A549 (cell line): ENCODE results near the gene PGA3. TPM values are rescaled to one million over a fixed set of nuclear protein-coding genes. Genes with fewer than 3 reads are reported as not detected.

Source experiments
- ATAC-seq, 2 experiments: fragments of 200-7000 bp in 1 of 2; fragments of >200 bp in 1 of 2; cut with Nextera tagmentation in 1 of 2; cut with Tn5 transposase in 1 of 2; 3 replicates each; pipeline versions ENCODE4 v1.8.0 to v1.9.1; 2018 to 2020; ENCODE audit warnings: mild to moderate bottlenecking in 1 of 2, moderate library complexity in 1 of 2
- CTCF ChIA-PET: fragments of 300-600 bp; sonication (Branson Sonifier 250); formaldehyde crosslinking; extraction: SDS; loops from one replicate; lab custom pipeline; 2021; ENCODE audit warnings: antibody characterized with exemption, inconsistent platforms; lab: Yijun Ruan, JAX
- POLR2A ChIA-PET: fragments of 350-600 bp; formaldehyde crosslinking; extraction: SDS; loops from one replicate; lab custom pipeline; 2021; ENCODE audit warnings: antibody characterized with exemption, inconsistent platforms; lab: Yijun Ruan, JAX
- DNase-seq, 2 experiments: peaks; one replicate each; pipeline versions ENCODE4 v3.0.0 to v3.0.0-alpha.2; 2011 to 2016; ENCODE audit warnings: low read depth in 1 of 2, low spot score in 1 of 2
- FAIRE-seq: peaks from 2 replicates; lab custom pipeline; 2011; peaks lifted over from hg19 to GRCh38; lab: Jason Lieb, UNC
- H3K27ac ChIP-seq, 2 experiments: fragments of >200 bp; sonication (Bioruptor Twin); formaldehyde crosslinking; 3 replicates each; pipeline ENCODE4 v1.5.1; 2016 to 2017
- H3K4me1 ChIP-seq: fragments of >200 bp; sonication (Bioruptor Twin); formaldehyde crosslinking; 3 replicates; pipeline ENCODE4 v1.6.1; 2016
- H3K4me2 ChIP-seq: fragments of >200 bp; sonication (Bioruptor Twin); formaldehyde crosslinking; 3 replicates; pipeline ENCODE4 v1.6.1; 2016
- H3K4me3 ChIP-seq: fragments of >200 bp; sonication (Bioruptor Twin); formaldehyde crosslinking; 3 replicates; pipeline ENCODE4 v1.5.1; 2016
- H3K9me3 ChIP-seq: fragments of >200 bp; sonication (Bioruptor Twin); formaldehyde crosslinking; 3 replicates; pipeline ENCODE4 v1.6.1; 2016
- CBX8 ChIP-seq: fragments of 200-600 bp; sonication (generic); IDR thresholded peaks from 2 replicates; pipeline ENCODE4 v1.6.1; 2016
- CHD2 ChIP-seq: fragments of 150-350 bp; IDR thresholded peaks from 2 replicates; pipeline ENCODE4 v1.6.1; 2014; ENCODE audit warnings: low read length; ENCODE audit not compliant: partially characterized antibody
- CHD4 ChIP-seq: fragments of 200-600 bp; sonication (generic); IDR thresholded peaks from 2 replicates; pipeline ENCODE4 v1.6.1; 2016; ENCODE audit warnings: antibody characterized with exemption, mild to moderate bottlenecking, borderline replicate concordance
- EP300 ChIP-seq, 2 experiments: fragments of >200 bp; sonication (Bioruptor Twin); formaldehyde crosslinking; IDR thresholded peaks; 2 replicates in 1 of 2; 3 replicates in 1 of 2; pipeline ENCODE4 v1.6.1; 2016 to 2017
- FOSB ChIP-seq: fragments of 250-450 bp; sonication (Bioruptor Pico); IDR thresholded peaks from 2 replicates; pipeline ENCODE4 v1.5.0; 2020; ENCODE audit warnings: mild to moderate bottlenecking, moderate library complexity
- FOXS1 ChIP-seq: fragments of 250-450 bp; sonication (Bioruptor Pico); IDR thresholded peaks from 2 replicates; pipeline ENCODE4 v1.5.0; 2020; ENCODE audit warnings: mild to moderate bottlenecking, moderate library complexity
- HEYL ChIP-seq: fragments of 250-450 bp; sonication (Bioruptor Pico); IDR thresholded peaks from 2 replicates; pipeline ENCODE4 v1.8.0; 2021; ENCODE audit warnings: mild to moderate bottlenecking, moderate library complexity
- HOXA7 ChIP-seq: fragments of 250-450 bp; sonication (Bioruptor Pico); IDR thresholded peaks from 2 replicates; pipeline ENCODE4 v1.5.0; 2020; ENCODE audit warnings: mild to moderate bottlenecking, moderate library complexity
- HOXB13 ChIP-seq: fragments of 250-450 bp; sonication (Bioruptor Pico); IDR thresholded peaks from 2 replicates; pipeline ENCODE4 v1.5.0; 2020; ENCODE audit warnings: low read depth, mild to moderate bottlenecking, moderate library complexity
- HOXB5 ChIP-seq: fragments of 250-450 bp; sonication (Bioruptor Pico); IDR thresholded peaks from 2 replicates; pipeline ENCODE4 v1.5.0; 2020; ENCODE audit warnings: mild to moderate bottlenecking, moderate library complexity
- JUN ChIP-seq, 2 experiments: fragments of >200 bp; sonication (Bioruptor Twin); formaldehyde crosslinking; IDR thresholded peaks; 2 replicates in 1 of 2; 3 replicates in 1 of 2; pipeline ENCODE4 v1.6.1; 2016 to 2017
- JUNB ChIP-seq: fragments of >200 bp; sonication (Bioruptor Twin); formaldehyde crosslinking; IDR thresholded peaks from 2 replicates; pipeline ENCODE4 v1.6.1; 2016
- KDM1A ChIP-seq: fragments of 200-600 bp; sonication (generic); IDR thresholded peaks from 2 replicates; pipeline ENCODE4 v1.6.1; 2016; ENCODE audit warnings: low read depth, mild to moderate bottlenecking
- MAFK ChIP-seq: fragments of 450-650 bp; IDR thresholded peaks from 2 replicates; pipeline ENCODE4 v1.6.1; 2014; ENCODE audit not compliant: partially characterized antibody
- NFE2L2 ChIP-seq: fragments of 150-350 bp; conservative IDR thresholded peaks from 2 replicates; pipeline ENCODE4 v1.6.1; 2014; ENCODE audit warnings: low read length
- POLR2A ChIP-seq: IDR thresholded peaks from 2 replicates; pipeline ENCODE4 v1.6.1; 2012; ENCODE audit warnings: mild to moderate bottlenecking, low read length
- POLR2AphosphoS2 ChIP-seq: conservative IDR thresholded peaks from 2 replicates; pipeline ENCODE4 v1.6.1; 2012; ENCODE audit warnings: low read length, improper control_type of control experiment, inconsistent platforms
- RCOR1 ChIP-seq: fragments of 150-350 bp; IDR thresholded peaks from 2 replicates; pipeline ENCODE4 v1.6.1; 2014; ENCODE audit warnings: antibody characterized with exemption, low read length, low read depth
- SMC3 ChIP-seq: fragments of >200 bp; sonication (Bioruptor Twin); formaldehyde crosslinking; IDR thresholded peaks from 3 replicates; pipeline ENCODE4 v1.6.1; 2018; ENCODE audit warnings: inconsistent platforms
- SREBF2 ChIP-seq: fragments of 450-650 bp; IDR thresholded peaks from 2 replicates; pipeline ENCODE4 v1.6.1; 2014; ENCODE audit warnings: mild to moderate bottlenecking, moderate library complexity
- TP53 ChIP-seq: fragments of 250-450 bp; sonication (Bioruptor Pico); IDR thresholded peaks from 2 replicates; pipeline ENCODE4 v1.5.0; 2021; ENCODE audit warnings: mild to moderate bottlenecking, moderate library complexity
- ZFP36 ChIP-seq: fragments of 450-650 bp; IDR thresholded peaks from 2 replicates; pipeline ENCODE4 v1.6.1; 2014; ENCODE audit warnings: borderline replicate concordance; ENCODE audit not compliant: partially characterized antibody
- ZSCAN20 ChIP-seq: fragments of 250-450 bp; sonication (Bioruptor Pico); IDR thresholded peaks from 2 replicates; pipeline ENCODE4 v1.8.0; 2022; ENCODE audit warnings: mild to moderate bottlenecking, moderate library complexity
- WGBS: methylation state at CpG from one replicate; pipeline ENCODE4 v1.1.6; 2017; ENCODE audit errors: missing lambda C conversion rate; 5-methylcytosine and 5-hydroxymethylcytosine counted together
- polyA plus RNA-seq, 4 experiments: library from polyadenylated mRNA; depleted of rRNA in 3 of 4; stranded (reverse); fragments of >200 nt; fragmentation: RNase III in 1 of 4; extraction: RNeasy Plus Mini Kit Qiagen cat#74134 plus additional on column Dnase treatment in 1 of 4; gene quantifications; 2 replicates in 3 of 4; 3 replicates in 1 of 4; pipeline ENCODE4 v1.2.3, GENCODE V29; 2011 to 2017
- TF ChIP-seq, protein P1 (sequence below): fragments of 150-350 bp; IDR thresholded peaks from 2 replicates; pipeline ENCODE4 v1.6.1; 2014; ENCODE audit warnings: low read depth, mild to moderate bottlenecking, low read length
- TF ChIP-seq, protein P2 (sequence below): IDR thresholded peaks from 2 replicates; pipeline ENCODE4 v1.6.1; 2012; ENCODE audit warnings: low read depth, borderline replicate concordance
- TF ChIP-seq, protein P3 (sequence below): IDR thresholded peaks from 2 replicates; pipeline ENCODE4 v1.6.1; 2012
- TF ChIP-seq, protein P4 (sequence below): fragments of 250-450 bp; sonication (Bioruptor Pico); IDR thresholded peaks from 2 replicates; pipeline ENCODE4 v1.5.0; 2020; ENCODE audit warnings: low read depth, mild to moderate bottlenecking, moderate library complexity

PGA3 gene
- polyA plus RNA-seq, 2 of the 4 experiments (the other 2 are of a cell fraction): not detected

DNA sequence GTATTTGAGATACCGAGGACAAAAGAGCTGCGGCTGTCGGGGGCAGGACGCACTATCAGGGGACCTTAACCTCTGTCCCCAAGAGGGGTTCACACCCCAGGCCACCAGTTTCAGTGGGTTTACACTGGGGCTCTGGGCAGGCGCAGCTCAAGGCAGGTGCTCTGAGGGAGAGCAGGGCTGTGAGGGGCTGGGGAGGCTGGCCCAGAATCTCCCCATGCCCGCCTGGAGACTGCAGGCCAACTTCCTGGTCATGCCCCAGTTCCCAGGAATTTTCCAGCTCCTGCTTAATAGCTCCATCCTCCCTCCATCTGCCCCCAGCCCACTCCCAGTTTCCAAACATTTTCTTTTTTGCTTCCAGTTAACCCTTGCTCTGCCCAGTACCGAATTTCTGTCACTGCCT, 7.6 kb upstream of the PGA3 start:
- TF ChIP-seq, protein P1, sequence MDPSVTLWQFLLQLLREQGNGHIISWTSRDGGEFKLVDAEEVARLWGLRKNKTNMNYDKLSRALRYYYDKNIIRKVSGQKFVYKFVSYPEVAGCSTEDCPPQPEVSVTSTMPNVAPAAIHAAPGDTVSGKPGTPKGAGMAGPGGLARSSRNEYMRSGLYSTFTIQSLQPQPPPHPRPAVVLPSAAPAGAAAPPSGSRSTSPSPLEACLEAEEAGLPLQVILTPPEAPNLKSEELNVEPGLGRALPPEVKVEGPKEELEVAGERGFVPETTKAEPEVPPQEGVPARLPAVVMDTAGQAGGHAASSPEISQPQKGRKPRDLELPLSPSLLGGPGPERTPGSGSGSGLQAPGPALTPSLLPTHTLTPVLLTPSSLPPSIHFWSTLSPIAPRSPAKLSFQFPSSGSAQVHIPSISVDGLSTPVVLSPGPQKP: no peak
- TF ChIP-seq NFE2L2 (no peak), HOXB5 (CRISPR knock-in tag) (no peak), SREBF2 (no peak), JUNB (no peak), CHD4 (no peak), MAFK (no peak), TP53 (CRISPR knock-in tag) (no peak), CBX8 (no peak), FOSB (no peak), CHD2 (no peak), POLR2AphosphoS2 (no peak)
- TF ChIP-seq, protein P2, sequence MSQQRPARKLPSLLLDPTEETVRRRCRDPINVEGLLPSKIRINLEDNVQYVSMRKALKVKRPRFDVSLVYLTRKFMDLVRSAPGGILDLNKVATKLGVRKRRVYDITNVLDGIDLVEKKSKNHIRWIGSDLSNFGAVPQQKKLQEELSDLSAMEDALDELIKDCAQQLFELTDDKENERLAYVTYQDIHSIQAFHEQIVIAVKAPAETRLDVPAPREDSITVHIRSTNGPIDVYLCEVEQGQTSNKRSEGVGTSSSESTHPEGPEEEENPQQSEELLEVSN: no peak
- FAIRE-seq: no peak
- 70% methylated on average over 7 of the region's 7 CpGs for WGBS
- ChIA-PET CTCF (interaction anchor here (1.3 to 1.4 kb wide), 2 partner anchors 8 to 190 kb away, joined by 3 to 8 read pairs; no protein-coding TSS in a partner anchor), POLR2A (no interaction called here)
- ATAC-seq: peak; percentile 32 to 42; a peak in 3 of 6 replicates
- H3K4me2 ChIP-seq: no peak overlapping the region
- no peak overlapping the region for H3K27ac ChIP-seq
- H3K9me3 ChIP-seq: 0 out of 3 replicates have a peak, but pooled peaks cover 8% of the 10 kb centered on the region
- no peaks in the 10 kb centered on the region for H3K4me1 ChIP-seq
- no peak for DNase-seq
- no peak overlapping the region for H3K4me3 ChIP-seq

DNA sequence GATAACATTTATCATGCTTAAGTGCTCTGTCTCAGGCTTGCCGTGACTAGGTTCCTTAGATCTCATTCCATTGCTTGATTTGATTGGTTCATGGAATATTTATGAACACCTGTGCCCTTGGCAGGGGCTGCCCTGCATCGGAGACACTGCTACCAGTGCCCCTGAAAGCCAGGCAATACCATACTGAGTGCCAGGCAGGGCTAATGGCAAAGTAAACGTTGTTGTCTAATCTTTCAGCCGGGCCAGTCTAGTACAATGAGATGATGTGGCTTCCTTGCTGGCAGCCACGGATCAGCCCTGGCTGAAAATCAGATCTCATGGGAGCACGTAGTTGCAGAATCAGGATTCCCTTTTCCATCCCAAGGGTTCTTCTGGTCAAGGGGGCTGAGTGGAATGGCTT, 5.0 kb upstream of the PGA3 start:
- TF ChIP-seq EP300 (IDR thresholded peaks at IDR 0.05) (no peak), RCOR1 (no peak), FOXS1 (CRISPR knock-in tag) (no peak), ZSCAN20 (CRISPR knock-in tag) (no peak), HEYL (CRISPR knock-in tag) (no peak), KDM1A (no peak), HOXB13 (CRISPR knock-in tag) (no peak), JUN (IDR thresholded peaks at IDR 0.05) (no peak), SMC3 (no peak), HOXB5 (CRISPR knock-in tag) (no peak), HOXA7 (CRISPR knock-in tag) (no peak), POLR2A (no peak), ZFP36 (no peak)
- TF ChIP-seq, protein P3, sequence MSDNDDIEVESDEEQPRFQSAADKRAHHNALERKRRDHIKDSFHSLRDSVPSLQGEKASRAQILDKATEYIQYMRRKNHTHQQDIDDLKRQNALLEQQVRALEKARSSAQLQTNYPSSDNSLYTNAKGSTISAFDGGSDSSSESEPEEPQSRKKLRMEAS: no peak
- TF ChIP-seq, protein P4, sequence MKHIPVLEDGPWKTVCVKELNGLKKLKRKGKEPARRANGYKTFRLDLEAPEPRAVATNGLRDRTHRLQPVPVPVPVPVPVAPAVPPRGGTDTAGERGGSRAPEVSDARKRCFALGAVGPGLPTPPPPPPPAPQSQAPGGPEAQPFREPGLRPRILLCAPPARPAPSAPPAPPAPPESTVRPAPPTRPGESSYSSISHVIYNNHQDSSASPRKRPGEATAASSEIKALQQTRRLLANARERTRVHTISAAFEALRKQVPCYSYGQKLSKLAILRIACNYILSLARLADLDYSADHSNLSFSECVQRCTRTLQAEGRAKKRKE: no peak
- Histone ChIP-seq H3K4me1 (no peaks in the 10 kb centered on the region), H3K9me3 (0 out of 3 replicates have a peak, but pooled peaks cover 8% of the 10 kb centered on the region), H3K27ac (no peak overlapping the region), H3K4me3 (no peak overlapping the region), H3K4me2 (no peak overlapping the region)
- POLR2A ChIA-PET: no interaction called here
- WGBS: 30% methylated on average over 6 of the region's 6 CpGs
- ATAC-seq: no peak
- no peak for DNase-seq
- no peak for FAIRE-seq
- CTCF ChIA-PET: interaction anchor here (1.3 to 1.5 kb wide), 2 partner anchors 10 to 11 kb away, joined by 3 to 6 read pairs; no protein-coding TSS in a partner anchor
